K562 (cell line): Measurements from ENCODE around the gene TOR3A. TPM values are rescaled to one million over a fixed set of nuclear protein-coding genes. Genes with fewer than 3 reads are reported as not detected.
A peak's percentile ranks its signal among the peaks of the same experiment; 100 is the strongest.

Source experiments
- ATAC-seq: fragments of 200-7000 bp; cut with Tn5 transposase; 3 replicates; pipeline ENCODE4 v1.9.1; 2020; ENCODE audit warnings: moderate library complexity
- BruUV-seq: library from RNA; stranded (reverse); fragments of 400-500 nt; replicated peaks from 2 replicates; lab custom pipeline; 2021; lab: Mats Ljungman, UMichigan
- CTCF ChIA-PET: fragments of 300-600 bp; formaldehyde crosslinking; extraction: SDS; loops from one replicate; lab custom pipeline; 2021; ENCODE audit warnings: low intra/inter-chr PET ratio; lab: Yijun Ruan, JAX
- POLR2A ChIA-PET: fragments of 300-600, 350-650 bp; sonication (Branson Sonifier 250); formaldehyde crosslinking; extraction: SDS; loops from one replicate; lab custom pipeline; 2021; ENCODE audit warnings: antibody characterized with exemption, inconsistent platforms; lab: Yijun Ruan, JAX
- DNase-seq, 4 experiments: peaks; one replicate each; pipeline versions ENCODE4 v3.0.0 to v3.0.0-alpha.2; 2011 to 2018; ENCODE audit warnings: low spot score in 3 of 4, mixed read lengths in 3 of 4; ENCODE audit errors: extremely low read depth in 1 of 4
- FAIRE-seq: peaks from 2 replicates; lab custom pipeline; 2011; peaks lifted over from hg19 to GRCh38; lab: Jason Lieb, UNC
- H2AFZ ChIP-seq: 2 replicates; pipeline ENCODE4 v1.6.0; 2011; ENCODE audit warnings: low read depth, low read length, control low read depth, inconsistent platforms
- H3K27ac ChIP-seq: fragments of 200-600 bp; 3 replicates; pipeline ENCODE4 v1.8.0; 2011; ENCODE audit warnings: low read depth, mild to moderate bottlenecking, control low read depth, inconsistent platforms, low read length, moderate library complexity, mixed read lengths; ENCODE audit errors: extremely low read depth
- H3K27me3 ChIP-seq, 2 experiments: fragments of 300-600 bp in 1 of 2; 2 replicates in 1 of 2; 3 replicates in 1 of 2; pipeline versions ENCODE4 v1.6.0 to v1.8.0; 2011; ENCODE audit warnings: inconsistent platforms in 2 of 2, low read length in 2 of 2, mild to moderate bottlenecking in 1 of 2, mixed read lengths in 1 of 2, moderate library complexity in 1 of 2; ENCODE audit not compliant: control insufficient read depth in 2 of 2, insufficient read depth in 2 of 2
- H3K36me3 ChIP-seq: fragments of 300-600 bp; 3 replicates; pipeline ENCODE4 v1.8.0; 2011; ENCODE audit warnings: mild to moderate bottlenecking, low read length, inconsistent platforms; ENCODE audit not compliant: control insufficient read depth, insufficient read depth
- H3K4me1 ChIP-seq, 2 experiments: fragments of 200-600 bp in 1 of 2; replicated peaks in 1 of 2; 2 replicates in 1 of 2; 3 replicates in 1 of 2; pipeline versions ENCODE4 v1.5.1 to v1.8.0; 2011; ENCODE audit warnings: inconsistent platforms in 2 of 2, low read length in 2 of 2, mild to moderate bottlenecking in 1 of 2, mixed read lengths in 1 of 2, moderate library complexity in 1 of 2; ENCODE audit not compliant: control insufficient read depth in 2 of 2, insufficient read depth in 2 of 2
- H3K4me2 ChIP-seq: 2 replicates; pipeline ENCODE4 v1.6.1; 2011; ENCODE audit warnings: low read length, control low read depth, inconsistent platforms, mixed read lengths; ENCODE audit not compliant: insufficient read depth
- H3K4me3 ChIP-seq: fragments of 200-600 bp; sonication (generic), shearing (Covaris generic); 2 replicates; pipeline ENCODE4 v1.5.1; 2016; ENCODE audit warnings: control low read depth, inconsistent platforms
- H3K79me2 ChIP-seq: fragments of 200-600 bp; 3 replicates; pipeline ENCODE4 v1.8.0; 2011; ENCODE audit warnings: low read length, inconsistent platforms; ENCODE audit not compliant: control insufficient read depth, insufficient read depth
- H3K9ac ChIP-seq, 2 experiments: 2 replicates each; pipeline versions ENCODE4 v1.6.0 to v1.6.1; 2011; ENCODE audit warnings: low read depth in 2 of 2, low read length in 2 of 2, control low read depth in 1 of 2, inconsistent platforms in 1 of 2, mild to moderate bottlenecking in 1 of 2, mixed read lengths in 1 of 2; ENCODE audit not compliant: insufficient read depth in 1 of 2
- H3K9me1 ChIP-seq: one replicate; pipeline ENCODE4 v1.6.0; 2011; ENCODE audit warnings: inconsistent platforms, mild to moderate bottlenecking, low read length, moderate library complexity; ENCODE audit not compliant: control insufficient read depth, insufficient read depth
- H3K9me3 ChIP-seq: replicated peaks from 2 replicates; pipeline ENCODE4 v1.5.1; 2011; ENCODE audit warnings: low read depth, low read length, inconsistent platforms; ENCODE audit not compliant: control insufficient read depth, insufficient read depth
- H4K20me1 ChIP-seq: replicated peaks from 2 replicates; pipeline ENCODE4 v1.6.1; 2011; ENCODE audit warnings: low read length, inconsistent platforms, mixed read lengths; ENCODE audit not compliant: control insufficient read depth, insufficient read depth
- BDP1 ChIP-seq: IDR thresholded peaks from 3 replicates; pipeline ENCODE4 v1.6.1; 2011; ENCODE audit not compliant: insufficient read length, insufficient read depth
- CBX3 ChIP-seq, 2 experiments: IDR thresholded peaks; 1 replicate in 1 of 2; 2 replicates in 1 of 2; pipeline ENCODE4 v1.6.1; 2012; ENCODE audit warnings: inconsistent platforms in 2 of 2, low read length in 2 of 2, borderline replicate concordance in 1 of 2, control low read depth in 1 of 2
- ERF ChIP-seq: fragments of 450-650 bp; formaldehyde crosslinking; IDR thresholded peaks from 2 replicates; pipeline ENCODE4 v1.4.0; 2020; ENCODE audit warnings: mild to moderate bottlenecking, mixed read lengths
- POLR2G ChIP-seq: fragments of 200-400 bp; formaldehyde crosslinking; IDR thresholded peaks from 2 replicates; pipeline ENCODE4 v1.6.1; 2017; ENCODE audit warnings: low read depth, mild to moderate bottlenecking, antibody characterized with exemption, low read length, moderate library complexity
- POU5F1 ChIP-seq: fragments of 150-350 bp; IDR thresholded peaks from 2 replicates; pipeline ENCODE4 v1.6.1; 2014; ENCODE audit warnings: borderline replicate concordance, low read length, low read depth, mild to moderate bottlenecking; ENCODE audit not compliant: partially characterized antibody
- SPI1 ChIP-seq: IDR thresholded peaks from 2 replicates; pipeline ENCODE4 v1.6.1; 2011; ENCODE audit warnings: low read depth, low read length, control low read depth, borderline replicate concordance
- YY1 ChIP-seq, 3 experiments: IDR thresholded peaks; 2 replicates each; pipeline ENCODE4 v1.6.1; 2011; ENCODE audit warnings: low read length in 2 of 3, mild to moderate bottlenecking in 2 of 3, moderate library complexity in 2 of 3, borderline replicate concordance in 1 of 3, control low read depth in 1 of 3, low read depth in 1 of 3; ENCODE audit not compliant: insufficient read depth in 3 of 3, insufficient replicate concordance in 2 of 3, control insufficient read depth in 1 of 3, insufficient read length in 1 of 3; ENCODE audit errors: extremely low read depth in 1 of 3
- WGBS: fragments of 100-300 bp; shearing (Covaris generic); methylation state at CpG from one replicate; pipeline ENCODE4 v1.1.6; 2016; ENCODE audit warnings: low coverage, mixed read lengths; ENCODE audit not compliant: insufficient coverage; ENCODE audit errors: missing lambda C conversion rate; 5-methylcytosine and 5-hydroxymethylcytosine counted together
- in situ Hi-C: fragments of 300-500 bp; cut with MboI; formaldehyde crosslinking; loops from 4 replicates; pipeline ENCODE4 v1.15.0; 2018; ENCODE audit warnings: inconsistent platforms, mixed read lengths
- intact Hi-C: fragments of 100-400 bp; cut with micrococcal nuclease; formaldehyde crosslinking; loops from 2 replicates; pipeline ENCODE4 v1.14.2; 2022
- polyA plus RNA-seq, 8 experiments: library from polyadenylated mRNA; depleted of rRNA in 4 of 8; stranded (reverse) in 5 of 8; unstranded in 3 of 8; fragments of >200 nt; fragmentation: Nextera tagmentation in 2 of 8; fragmentation: Illumina TruSeq in 1 of 8; extraction: Ambion mirVana in 2 of 8; extraction: Trizol in 1 of 8; gene quantifications; 2 replicates each; pipeline versions ENCODE4 v1.2.1 to v1.2.3, GENCODE V29; 2011 to 2014; ENCODE audit warnings: inconsistent platforms in 1 of 8, missing spikeins in 1 of 8
- total RNA-seq, 7 experiments: library from RNA; depleted of rRNA in 6 of 7; stranded (reverse); fragments of >200 nt in 6 of 7; fragmentation: Illumina TruSeq in 2 of 7; extraction: Trizol in 2 of 7; gene quantifications; 2 replicates each; pipeline versions ENCODE4 v1.2.1 to v1.2.3, GENCODE V29; 2011 to 2021; ENCODE audit warnings: low replicate concordance in 1 of 7
- TF ChIP-seq, protein P1 (sequence below), 2 experiments: fragments of 450-650 bp in 1 of 2; sonication (generic) in 1 of 2; formaldehyde crosslinking in 1 of 2; IDR thresholded peaks in 1 of 2; conservative IDR thresholded peaks in 1 of 2; 2 replicates each; pipeline versions ENCODE4 v1.6.1 to v1.8.1; 2016 to 2023; ENCODE audit warnings: mild to moderate bottlenecking in 2 of 2, moderate library complexity in 2 of 2, inconsistent platforms in 1 of 2, missing genetic modification reagents in 1 of 2

TOR3A gene
- total and polyA plus RNA-seq, 9 of the 15 experiments (the other 6 are each of a cell fraction or from before 2014, with no cell fraction given), result 7.9 to 94.5 (median 39.7) TPM

DNA sequence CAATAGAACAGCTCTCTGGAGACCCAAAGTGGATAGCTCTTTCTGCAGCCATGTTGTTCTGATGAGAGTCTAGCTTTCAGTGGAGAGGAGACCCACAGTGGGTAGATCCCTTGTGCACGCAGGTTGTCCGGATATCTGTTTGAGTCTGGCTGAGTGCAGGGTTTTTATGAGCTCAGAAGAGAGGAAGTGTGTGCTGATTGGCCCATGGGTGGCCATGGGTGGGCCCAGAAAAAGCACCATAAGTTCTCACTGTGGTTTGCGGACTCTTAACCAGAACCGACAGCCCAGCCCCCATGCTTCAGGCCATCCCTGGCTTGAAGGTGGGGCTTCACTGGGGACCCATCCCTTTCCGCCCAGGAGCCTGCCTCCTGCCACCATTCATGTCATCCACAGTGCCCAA is 39.2 kb upstream of the TOR3A start:
- H3K79me2 ChIP-seq, result peaks cover 58% of the 10 kb centered on the region
- no peaks in the 10 kb centered on the region for H3K9me1 ChIP-seq
- H2AFZ ChIP-seq, result no peak overlapping the region
- no peak overlapping the region for H3K4me3 ChIP-seq
- peaks cover 9% of the 10 kb centered on the region; the same call in 2 of the 3 replicates for H3K36me3 ChIP-seq
- CTCF ChIA-PET, result no interaction called here
- no peak overlapping the region for H3K4me2 ChIP-seq
- no peaks in the 10 kb centered on the region for H3K9me3 ChIP-seq
- DNase-seq (no peak), ATAC-seq (no peak), FAIRE-seq (no peak)
- no TSS peak for BruUV-seq
- POLR2A ChIA-PET, result interaction anchor here (0.8 to 2.5 kb wide), 8 partner anchors 7 to 178 kb away, joined by 3 to 9 read pairs (median 6); no protein-coding TSS in a partner anchor
- WGBS, result 92% methylated on average over 5 of the region's 5 CpGs
- in situ Hi-C loops, result no loop called here
- H3K27me3 ChIP-seq, result no peaks in the 10 kb centered on the region
- 0 out of 4 replicates have a peak overlapping the region, but pooled peaks of 1 of the 2 experiments have one; percentile 61 for H3K9ac ChIP-seq
- H3K27ac ChIP-seq, result no peak overlapping the region
- peaks cover 5% of the 10 kb centered on the region for H4K20me1 ChIP-seq
- peaks cover 37 to 55% of the 10 kb centered on the region in 2 experiments; a peak in 4 of 5 replicates for H3K4me1 ChIP-seq
- TF ChIP-seq CBX3 (IDR thresholded peaks at IDR 0.05; ENCODE audit: borderline replicate concordance in 1 of 2, low read length in 2 of 2) (peak in 1 of 2 experiments; percentile 48; a peak in 1 of 3 replicates), SPI1 (peak; percentile 57; the same call in 1 of the 2 replicates), BDP1 (no peak)
- TF ChIP-seq, all 486 proteins: peak for 2
- intact Hi-C loops, result no loop called here

DNA sequence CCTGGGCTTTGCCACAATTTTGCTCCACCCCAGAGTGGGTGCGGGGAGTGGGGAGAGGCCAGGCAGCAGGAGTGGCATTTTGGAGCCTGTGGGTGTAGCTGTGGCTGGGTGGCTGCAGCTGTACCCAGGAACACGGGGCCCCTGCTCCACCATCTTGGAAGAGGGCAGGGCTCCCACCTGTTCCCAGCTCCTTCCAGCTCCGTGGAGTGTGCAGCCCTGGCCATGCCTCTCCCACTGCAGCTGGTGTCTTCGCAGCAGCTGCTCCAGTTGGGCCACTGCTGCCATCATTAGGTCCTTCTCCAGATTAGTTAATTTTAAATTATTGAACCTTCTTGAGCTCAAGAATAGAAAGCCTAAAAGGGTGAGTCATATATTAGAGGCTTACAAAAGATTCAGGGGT is 38.6 kb upstream of the TOR3A start:
- Histone ChIP-seq H3K9ac (peak overlapping the region in 1 of 2 experiments; percentile 61; a peak in 2 of 4 replicates), H3K4me1 (peaks cover 37 to 56% of the 10 kb centered on the region in 2 experiments), H4K20me1 (peaks cover 5% of the 10 kb centered on the region), H3K4me2 (no peak overlapping the region), H3K79me2 (peaks cover 57% of the 10 kb centered on the region), H3K4me3 (no peak overlapping the region), H3K36me3 (peaks cover 13% of the 10 kb centered on the region; the same call in 2 of the 3 replicates), H3K9me3 (no peaks in the 10 kb centered on the region), H3K27ac (no peak overlapping the region), H2AFZ (no peak overlapping the region), H3K9me1 (no peaks in the 10 kb centered on the region), H3K27me3 (no peaks in the 10 kb centered on the region)
- POLR2A ChIA-PET, result interaction anchor here (0.9 to 2.5 kb wide), 4 partner anchors 8 to 16 kb away, joined by 3 to 10 read pairs (median 8); no protein-coding TSS in a partner anchor
- WGBS, result 69% methylated on average over 4 of the region's 4 CpGs
- DNase-seq (no peak), FAIRE-seq (no peak), ATAC-seq (no peak)
- BruUV-seq, result no TSS peak
- TF ChIP-seq, protein P1, sequence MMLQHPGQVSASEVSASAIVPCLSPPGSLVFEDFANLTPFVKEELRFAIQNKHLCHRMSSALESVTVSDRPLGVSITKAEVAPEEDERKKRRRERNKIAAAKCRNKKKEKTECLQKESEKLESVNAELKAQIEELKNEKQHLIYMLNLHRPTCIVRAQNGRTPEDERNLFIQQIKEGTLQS (IDR thresholded peaks at IDR 0.05), result peak; percentile 39; the same call in 1 of the 2 replicates
- TF ChIP-seq, protein P1 (CRISPR knock-in tag; conservative IDR thresholded peaks at IDR 0.05), result no peak
- TF ChIP-seq POLR2G (peak; percentile 33; the same call in 1 of the 2 replicates), ERF (CRISPR knock-in tag) (no peak), POU5F1 (no peak), YY1 (IDR thresholded peaks at IDR 0.05; ENCODE audit: borderline replicate concordance in 1 of 3, control insufficient read depth in 1 of 3, extremely low read depth in 1 of 3, insufficient read depth in 3 of 3, insufficient read length in 1 of 3, insufficient replicate concordance in 2 of 3, low read depth in 1 of 3, low read length in 2 of 3) (peak in 1 of 3 experiments; percentile 50)
- in situ Hi-C loops, result no loop called here
- intact Hi-C loops, result no loop called here
- CTCF ChIA-PET, result no interaction called here
